IPS-NIHi7 (cell line): ENCODE measurements around the gene RAI1.
A peak's percentile ranks its signal among the peaks of the same experiment; 100 is the strongest.

ENCODE experiments used
- DNase-seq: peaks from one replicate; pipeline ENCODE4 v3.0.0; 2012; ENCODE audit warnings: mixed read lengths; ENCODE audit errors: extremely low spot score

Gene RAI1

DNA sequence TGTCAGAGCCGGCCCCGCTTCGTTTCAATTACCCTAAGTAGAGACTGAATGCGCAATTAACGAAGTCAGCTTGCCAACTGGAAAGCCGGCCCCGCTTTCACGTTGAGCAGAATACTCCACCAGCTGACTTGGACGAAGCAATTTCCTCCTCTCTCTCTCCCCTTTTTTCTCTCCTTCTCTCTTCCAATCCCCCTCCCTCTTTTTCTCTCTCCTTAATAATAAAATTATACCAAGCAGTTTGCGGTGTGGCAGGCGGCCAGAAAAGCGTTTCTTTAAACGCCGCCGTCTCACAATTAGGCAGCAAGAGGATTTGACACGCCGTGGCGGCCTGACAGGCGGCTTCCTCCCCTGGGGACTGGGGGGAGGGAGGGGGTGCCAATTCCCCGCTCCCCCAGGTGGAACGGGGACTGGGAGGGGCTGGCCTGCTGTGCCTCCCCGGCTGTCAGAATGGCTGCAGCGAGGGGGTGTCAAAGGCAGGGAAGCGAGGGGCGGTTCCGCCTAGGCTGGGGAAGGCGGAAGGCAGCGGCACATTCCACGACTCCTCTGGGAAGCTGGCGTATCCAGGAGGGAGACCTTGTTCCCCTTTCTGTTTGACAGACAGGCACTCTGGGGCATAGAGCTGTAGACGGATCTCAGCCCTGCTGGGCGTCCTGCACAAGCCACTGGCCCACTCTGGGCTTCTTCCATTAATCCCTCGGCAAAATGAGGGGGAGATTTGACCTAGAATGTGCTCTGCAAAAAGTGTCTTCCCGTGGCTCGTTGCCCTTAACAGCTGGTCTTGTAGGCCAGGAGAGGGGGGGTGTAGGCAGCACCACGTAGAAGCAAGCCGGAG, 102.8 kb downstream of the RAI1 start:
- no peak for DNase-seq

DNA sequence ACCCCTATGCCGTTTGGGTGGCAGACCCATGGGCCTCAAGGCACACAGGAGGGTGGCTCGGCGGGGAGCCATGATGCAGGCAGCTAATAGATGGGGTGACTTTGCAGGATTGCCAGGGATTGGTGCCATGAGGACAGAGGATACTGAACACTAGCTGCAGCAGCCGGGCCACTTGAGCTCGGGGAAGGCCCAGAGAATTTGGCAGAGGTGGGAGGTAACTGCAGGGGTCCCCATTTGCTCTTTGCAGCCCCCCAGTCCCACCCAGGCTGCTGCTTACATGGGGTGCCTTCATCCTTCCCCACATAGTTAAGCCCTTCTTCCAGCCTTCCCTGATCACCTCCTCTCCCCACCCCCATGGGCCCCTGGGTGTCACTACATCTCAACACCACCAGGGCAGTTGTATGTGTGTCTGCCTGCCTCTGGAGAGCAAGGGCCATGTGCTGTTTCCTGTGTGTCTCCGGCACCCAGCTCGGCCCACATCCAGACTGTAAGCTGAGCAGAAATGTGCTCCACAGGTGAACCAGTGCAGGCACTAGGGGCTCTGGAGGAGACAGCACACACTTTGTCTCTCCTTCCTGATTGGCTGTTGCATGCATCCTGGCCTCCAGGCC, 103.5 kb downstream of the RAI1 start:
- no peak for DNase-seq

DNA sequence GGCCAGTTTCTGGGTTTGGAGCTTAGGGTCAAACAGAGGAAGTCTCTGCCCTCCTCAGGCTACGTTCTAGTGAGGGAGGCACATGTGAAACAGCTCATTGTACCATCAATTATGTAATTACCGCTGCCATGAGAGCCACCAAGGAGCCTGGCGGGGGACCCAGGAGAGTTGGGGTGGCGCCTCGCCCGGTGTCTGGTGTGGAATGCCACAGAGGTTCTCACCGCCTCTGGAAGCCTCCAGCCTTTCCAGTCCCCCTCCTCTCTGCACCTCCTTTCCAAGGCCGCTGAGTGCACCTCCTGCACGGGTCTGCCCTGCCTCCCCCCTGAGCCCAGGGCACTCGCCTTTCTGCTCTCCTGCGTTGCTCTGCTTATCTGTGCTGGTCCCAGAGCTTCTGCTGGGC, 104.1 kb downstream of the RAI1 start:
- no peak for DNase-seq

DNA sequence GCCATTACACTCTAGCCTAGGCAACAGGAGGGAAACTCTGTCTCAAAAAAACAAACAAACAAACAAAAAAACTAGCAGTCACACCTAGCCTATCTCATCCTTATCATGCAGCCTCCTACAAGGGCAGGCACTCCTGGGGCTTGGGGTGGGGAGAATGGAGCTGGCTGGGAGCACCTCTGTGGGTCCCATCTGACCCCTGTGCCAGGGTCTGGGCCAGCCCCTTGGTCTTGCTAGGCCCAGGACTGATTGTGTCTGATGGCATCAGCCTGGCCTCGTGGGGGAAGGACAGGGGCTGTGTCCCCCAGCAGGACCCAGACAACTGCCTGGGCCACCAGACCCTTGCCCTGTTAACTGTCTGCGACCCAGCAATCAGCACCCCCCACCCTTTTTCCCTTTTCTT, 105.7 kb downstream of the RAI1 start:
- DNase-seq, result no peak

DNA sequence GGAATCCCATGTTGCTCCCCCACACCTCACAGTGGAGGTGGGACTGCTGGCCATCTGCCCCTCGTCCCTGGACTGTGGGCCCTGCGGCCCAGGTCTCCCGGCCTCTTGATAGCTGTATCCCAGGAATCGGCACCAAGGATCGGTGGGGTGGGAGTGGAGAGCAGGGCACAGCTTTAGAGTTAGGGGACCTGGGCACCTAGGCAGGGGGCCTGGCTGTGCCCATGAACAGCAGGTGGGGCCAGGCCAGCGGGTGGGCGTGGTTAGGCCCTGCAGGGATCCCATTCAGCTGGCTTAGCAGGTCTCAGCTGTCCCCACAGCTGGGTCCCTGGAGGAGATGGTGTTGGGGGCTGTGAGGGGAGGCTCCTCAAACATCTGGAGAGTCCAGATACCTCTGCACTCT, 106.3 kb downstream of the RAI1 start:
- no peak for DNase-seq

DNA sequence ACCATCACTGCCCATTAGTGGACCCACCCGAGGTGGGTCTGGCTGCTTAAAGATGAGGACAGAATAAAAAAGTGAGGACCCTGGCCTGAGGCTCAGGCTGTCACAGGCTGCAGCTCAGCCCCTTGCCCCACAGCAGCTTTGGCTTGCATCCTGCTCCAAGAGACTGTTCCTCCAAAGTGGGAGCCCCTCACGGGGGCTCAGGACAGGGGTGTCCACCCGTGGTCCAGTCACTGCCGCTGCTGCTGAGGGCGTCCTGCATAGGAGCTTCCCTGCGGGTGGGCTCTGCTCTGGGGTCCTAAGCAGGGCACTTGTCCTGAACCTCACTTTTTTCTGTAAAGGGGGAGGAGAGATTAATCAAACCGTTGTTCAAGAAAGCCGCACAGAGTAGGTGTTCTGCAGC, 107.7 kb downstream of the RAI1 start:
- no peak for DNase-seq

DNA sequence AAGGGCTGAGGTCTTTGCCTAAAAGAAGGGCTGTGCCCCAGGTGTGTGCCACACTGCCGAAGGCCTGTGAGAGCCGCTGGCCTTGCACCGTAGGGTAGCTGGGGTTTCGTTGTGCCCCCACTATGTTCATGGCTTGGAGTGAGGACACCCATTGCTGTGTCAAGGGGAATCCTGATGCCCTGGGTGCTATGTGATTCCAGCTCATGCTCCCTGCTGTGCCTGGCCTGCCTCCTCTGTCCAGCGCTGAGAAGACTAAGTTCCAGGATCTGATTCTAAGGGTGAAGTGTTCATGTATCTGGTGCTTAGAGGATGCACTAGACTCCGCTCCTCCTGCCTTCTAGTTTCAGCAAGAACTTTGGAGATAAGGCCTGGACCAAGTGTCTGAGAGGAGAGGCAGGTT, 108.2 kb downstream of the RAI1 start:
- DNase-seq, result no peak

DNA sequence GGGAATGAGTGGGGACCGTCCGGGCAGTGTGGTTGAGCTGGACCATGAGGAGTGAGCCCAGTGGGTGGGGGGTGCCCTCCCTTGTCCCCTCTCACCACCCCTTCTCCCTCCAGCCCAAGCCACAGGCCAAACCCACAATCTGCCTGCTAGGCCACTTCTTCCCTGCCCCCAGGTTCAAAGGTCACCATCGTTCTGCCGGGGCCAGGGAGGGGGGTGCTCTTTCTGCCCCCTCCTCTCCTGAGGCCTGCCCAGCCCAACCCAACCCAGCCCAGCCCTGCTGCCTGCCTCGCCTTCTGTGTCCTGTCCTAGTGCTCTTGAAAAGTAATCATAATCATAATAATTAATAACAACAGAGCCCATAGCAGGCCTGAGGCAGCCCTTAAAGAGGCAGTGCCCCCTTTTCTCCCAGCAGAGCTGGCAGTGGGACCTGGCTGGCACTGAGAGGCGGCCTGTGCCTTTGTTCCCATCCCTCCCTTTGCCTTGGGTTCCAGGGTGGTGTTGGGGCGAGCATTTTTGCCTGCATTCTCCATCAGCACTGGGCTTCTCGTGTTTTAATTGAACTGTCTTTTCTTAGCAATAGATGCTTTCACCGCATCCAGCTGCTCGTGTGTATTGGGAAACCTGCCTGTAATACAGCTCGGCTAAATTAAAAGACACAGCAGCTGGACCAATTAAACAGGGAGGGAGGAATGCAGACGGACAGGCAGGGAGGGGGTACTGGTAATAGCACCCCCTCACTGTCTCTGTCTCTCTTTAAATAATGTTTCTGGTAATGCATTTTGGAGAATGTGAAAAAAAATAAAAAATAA, 108.8 kb downstream of the RAI1 start:
- DNase-seq, result no peak

DNA sequence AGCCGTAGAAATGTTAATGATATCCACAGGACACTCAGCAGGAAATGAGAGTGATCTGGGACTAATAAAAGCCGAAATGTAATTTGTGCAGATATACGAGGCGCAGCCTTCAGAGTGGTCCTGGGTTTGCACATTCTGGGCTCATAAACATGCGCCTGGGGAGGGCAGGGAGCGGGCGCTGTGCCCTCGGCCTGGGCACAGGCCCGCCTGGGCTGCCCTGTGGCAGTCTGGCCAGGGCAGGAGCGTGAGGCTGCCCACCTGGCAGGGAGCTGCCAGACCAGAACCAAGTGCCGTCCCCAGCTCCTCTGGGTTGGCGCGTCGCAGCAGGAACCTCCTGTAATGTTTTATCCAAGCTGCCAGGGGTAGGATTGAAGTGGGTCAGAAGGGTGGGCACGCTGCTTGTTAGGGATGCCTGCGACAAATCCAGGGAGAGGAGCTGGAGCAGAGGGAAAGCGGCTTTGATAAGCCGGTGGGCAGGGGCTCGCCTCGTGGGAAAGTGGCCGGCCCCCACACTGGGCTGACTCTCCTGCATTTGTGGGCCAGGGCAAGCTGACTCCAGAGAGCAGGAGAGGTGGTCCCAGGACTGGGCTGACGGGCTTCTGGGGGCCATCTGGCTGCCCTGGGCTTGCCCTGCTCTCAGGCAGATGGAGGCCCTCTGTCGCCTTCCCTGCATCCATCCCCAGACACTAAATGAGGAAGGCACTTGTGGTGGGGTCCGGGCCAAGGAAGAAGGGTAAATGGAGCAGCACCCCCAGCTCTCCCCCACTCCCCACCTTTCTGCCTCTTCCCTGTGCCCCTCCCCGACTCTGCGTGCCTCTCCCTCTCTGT, 109.6 kb downstream of the RAI1 start:
- DNase-seq, result no peak

DNA sequence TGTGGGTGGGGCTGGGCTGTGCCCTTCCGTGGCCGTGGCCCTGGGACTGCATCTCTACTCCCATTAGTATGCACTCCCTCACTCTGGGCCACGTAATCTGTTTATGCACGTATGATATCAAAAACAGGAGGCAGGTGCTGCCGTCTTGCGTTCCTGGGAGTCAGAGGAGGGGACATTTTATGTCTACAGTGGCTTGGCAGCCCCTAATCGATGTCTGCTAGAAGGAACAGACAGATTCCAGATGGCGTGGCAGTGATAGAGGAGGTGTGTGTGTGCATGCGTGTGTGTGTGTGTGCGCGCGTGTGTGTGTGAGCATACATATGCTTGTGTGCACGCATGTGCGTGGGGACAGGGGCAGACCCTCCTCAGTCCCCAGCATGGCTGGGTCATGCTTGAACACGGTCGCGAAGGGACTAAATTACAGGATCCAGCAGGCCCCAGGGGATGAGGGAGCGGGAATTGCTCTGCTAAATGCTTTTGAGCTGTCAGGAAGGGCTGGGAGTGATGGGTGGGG, 110.8 kb downstream of the RAI1 start:
- DNase-seq, result no peak

DNA sequence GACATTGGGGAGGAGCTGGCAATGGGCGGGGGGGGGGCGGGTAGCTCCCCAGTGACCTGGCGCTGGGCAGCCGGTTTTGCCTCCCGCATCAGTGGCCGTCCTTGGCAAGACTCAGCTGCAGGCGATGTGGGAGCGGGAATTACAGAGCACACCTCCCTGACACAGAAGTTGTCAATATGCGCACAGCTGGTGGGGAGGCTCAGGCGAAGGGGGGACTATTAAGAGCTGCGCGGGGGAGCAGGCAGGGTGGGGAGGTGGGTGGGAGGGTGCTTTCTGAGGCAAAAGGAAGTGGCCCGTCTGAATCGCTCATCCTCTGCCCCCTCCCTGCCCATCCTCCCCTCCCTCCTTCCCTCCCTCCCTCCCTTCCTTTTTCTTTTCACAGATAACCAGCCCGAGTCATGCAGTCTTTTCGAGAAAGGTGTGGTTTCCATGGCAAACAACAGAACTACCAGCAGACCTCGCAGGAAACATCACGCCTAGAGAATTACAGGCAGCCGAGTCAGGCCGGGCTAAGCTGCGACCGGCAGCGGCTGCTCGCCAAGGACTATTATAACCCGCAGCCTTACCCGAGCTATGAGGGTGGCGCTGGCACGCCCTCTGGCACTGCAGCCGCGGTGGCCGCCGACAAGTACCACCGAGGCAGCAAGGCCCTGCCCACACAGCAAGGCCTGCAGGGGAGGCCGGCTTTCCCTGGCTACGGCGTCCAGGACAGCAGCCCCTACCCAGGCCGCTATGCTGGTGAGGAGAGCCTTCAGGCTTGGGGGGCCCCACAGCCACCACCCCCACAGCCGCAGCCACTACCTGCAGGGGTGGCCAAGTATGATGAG, 111.5 kb downstream of the RAI1 start:
- DNase-seq, result peak; percentile 69

DNA sequence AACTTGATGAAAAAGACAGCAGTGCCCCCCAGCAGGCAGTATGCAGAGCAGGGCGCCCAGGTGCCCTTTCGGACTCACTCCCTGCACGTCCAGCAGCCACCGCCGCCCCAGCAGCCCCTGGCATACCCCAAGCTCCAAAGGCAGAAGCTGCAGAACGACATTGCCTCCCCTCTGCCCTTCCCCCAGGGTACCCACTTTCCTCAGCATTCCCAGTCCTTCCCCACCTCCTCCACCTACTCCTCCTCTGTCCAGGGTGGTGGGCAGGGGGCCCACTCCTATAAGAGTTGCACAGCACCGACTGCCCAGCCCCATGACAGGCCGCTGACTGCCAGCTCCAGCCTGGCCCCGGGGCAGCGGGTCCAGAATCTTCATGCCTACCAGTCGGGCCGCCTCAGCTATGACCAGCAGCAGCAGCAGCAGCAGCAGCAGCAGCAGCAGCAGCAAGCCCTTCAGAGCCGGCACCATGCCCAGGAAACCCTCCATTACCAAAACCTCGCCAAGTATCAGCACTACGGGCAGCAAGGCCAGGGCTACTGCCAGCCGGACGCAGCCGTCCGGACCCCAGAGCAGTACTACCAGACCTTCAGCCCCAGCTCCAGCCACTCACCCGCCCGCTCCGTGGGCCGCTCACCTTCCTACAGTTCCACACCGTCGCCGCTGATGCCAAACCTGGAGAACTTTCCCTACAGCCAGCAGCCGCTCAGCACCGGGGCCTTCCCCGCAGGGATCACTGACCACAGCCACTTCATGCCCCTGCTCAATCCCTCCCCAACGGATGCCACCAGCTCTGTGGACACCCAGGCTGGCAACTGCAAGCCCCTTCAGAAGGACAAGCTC, 112.3 kb downstream of the RAI1 start:
- DNase-seq, result no peak

DNA sequence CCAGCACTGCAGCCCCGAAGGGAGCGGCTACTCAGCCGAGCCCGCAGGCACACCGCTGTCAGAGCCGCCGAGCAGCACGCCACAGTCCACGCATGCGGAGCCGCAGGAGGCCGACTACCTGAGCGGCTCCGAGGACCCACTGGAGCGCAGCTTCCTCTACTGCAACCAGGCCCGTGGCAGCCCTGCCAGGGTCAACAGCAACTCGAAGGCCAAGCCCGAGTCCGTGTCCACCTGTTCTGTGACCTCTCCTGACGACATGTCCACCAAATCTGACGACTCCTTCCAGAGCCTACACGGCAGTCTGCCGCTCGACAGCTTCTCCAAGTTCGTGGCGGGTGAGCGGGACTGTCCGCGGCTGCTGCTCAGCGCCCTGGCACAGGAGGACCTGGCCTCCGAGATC, 113.1 kb downstream of the RAI1 start:
- no peak for DNase-seq

DNA sequence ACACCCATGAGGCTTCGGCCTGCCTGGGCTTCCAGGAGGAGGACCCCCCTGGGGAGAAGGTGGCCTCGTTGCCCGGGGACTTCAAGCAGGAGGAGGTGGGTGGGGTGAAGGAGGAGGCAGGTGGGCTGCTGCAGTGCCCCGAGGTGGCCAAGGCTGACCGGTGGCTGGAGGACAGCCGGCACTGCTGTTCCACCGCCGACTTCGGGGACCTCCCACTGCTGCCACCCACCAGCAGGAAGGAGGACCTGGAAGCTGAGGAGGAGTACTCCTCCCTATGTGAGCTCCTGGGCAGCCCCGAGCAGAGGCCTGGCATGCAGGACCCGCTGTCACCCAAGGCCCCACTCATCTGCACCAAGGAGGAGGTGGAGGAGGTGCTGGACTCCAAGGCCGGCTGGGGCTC, 114.0 kb downstream of the RAI1 start:
- no peak for DNase-seq

DNA sequence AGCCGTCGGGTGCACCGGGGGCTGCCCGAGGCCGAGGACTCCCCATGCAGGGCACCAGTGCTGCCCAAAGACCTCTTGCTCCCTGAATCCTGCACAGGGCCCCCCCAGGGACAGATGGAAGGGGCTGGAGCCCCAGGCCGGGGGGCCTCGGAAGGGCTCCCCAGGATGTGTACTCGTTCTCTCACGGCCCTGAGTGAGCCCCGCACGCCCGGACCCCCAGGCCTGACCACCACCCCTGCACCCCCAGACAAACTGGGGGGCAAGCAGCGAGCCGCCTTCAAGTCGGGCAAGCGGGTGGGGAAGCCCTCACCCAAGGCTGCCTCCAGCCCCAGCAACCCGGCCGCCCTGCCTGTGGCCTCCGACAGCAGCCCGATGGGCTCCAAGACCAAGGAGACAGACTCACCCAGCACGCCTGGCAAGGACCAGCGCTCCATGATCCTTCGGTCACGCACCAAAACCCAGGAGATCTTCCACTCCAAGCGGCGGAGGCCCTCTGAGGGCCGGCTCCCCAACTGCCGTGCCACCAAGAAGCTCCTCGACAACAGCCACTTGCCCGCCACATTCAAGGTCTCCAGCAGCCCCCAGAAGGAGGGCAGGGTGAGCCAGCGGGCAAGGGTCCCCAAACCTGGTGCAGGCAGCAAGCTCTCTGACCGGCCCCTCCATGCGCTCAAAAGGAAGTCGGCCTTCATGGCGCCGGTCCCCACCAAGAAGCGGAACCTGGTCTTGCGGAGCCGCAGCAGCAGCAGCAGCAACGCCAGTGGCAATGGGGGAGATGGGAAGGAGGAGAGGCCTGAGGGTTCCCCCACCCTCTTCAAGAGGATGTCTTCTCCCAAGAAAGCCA, 114.9 kb downstream of the RAI1 start:
- no peak for DNase-seq

DNA sequence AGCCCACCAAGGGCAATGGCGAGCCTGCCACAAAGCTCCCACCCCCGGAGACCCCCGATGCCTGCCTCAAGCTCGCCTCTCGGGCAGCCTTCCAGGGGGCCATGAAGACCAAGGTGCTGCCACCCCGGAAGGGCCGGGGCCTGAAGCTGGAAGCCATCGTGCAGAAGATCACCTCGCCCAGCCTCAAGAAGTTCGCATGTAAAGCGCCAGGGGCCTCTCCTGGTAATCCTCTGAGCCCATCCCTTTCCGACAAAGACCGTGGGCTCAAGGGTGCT, 115.5 kb downstream of the RAI1 start:
- no peak for DNase-seq

DNA sequence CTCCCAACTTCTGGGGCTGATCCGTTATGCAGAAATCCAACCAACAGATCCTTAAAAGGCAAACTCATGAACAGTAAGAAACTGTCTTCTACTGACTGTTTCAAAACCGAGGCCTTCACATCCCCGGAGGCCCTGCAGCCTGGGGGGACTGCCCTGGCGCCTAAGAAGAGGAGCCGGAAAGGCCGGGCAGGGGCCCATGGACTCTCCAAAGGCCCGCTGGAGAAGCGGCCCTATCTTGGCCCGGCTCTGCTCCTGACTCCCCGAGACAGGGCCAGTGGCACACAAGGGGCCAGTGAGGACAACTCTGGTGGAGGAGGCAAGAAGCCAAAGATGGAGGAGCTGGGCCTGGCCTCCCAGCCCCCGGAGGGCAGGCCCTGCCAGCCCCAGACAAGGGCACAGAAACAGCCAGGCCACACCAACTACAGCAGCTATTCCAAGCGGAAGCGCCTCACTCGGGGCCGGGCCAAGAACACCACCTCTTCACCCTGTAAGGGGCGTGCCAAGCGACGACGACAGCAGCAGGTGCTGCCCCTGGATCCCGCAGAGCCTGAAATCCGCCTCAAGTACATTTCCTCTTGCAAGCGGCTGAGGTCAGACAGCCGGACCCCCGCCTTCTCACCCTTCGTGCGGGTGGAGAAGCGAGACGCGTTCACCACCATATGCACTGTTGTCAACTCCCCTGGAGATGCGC, 116.0 kb downstream of the RAI1 start:
- no peak for DNase-seq

DNA sequence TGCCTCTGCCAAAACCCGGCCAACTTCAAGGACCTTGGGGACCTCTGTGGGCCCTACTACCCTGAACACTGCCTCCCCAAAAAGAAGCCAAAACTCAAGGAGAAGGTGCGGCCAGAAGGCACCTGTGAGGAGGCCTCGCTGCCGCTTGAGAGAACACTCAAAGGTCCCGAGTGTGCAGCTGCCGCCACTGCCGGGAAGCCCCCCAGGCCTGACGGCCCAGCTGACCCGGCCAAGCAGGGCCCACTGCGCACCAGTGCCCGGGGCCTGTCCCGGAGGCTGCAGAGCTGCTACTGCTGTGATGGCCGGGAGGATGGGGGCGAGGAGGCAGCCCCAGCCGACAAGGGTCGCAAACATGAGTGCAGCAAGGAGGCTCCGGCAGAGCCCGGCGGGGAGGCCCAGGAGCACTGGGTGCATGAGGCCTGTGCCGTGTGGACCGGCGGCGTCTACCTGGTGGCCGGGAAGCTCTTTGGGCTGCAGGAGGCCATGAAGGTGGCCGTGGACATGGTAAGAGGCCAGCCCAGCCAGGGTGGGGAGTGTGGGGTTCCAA, 116.8 kb downstream of the RAI1 start:
- no peak for DNase-seq
